ENCODE measurements around the gene RDH13.
"Not testable (repeated sequence)": the region's sequence is repeated elsewhere in the genome, so short reads cannot be mapped to it uniquely, and the experiment has no call there.

RDH13 gene

GRCh38 chr19:55062735-55063491 lies at the start of gene RDH13:
TSS of gene RDH13 (minus strand) at chr19:55063148. CDS start at chr19:55063032, 116 bp downstream.
- peak; percentile 74 to 95 for DNase-seq (ENCODE audit: low read depth in 1 of 2, low spot score in 1 of 2)
- in situ Hi-C loops (cut with HindIII; ENCODE audit: low pct_unique_long_range_greater_than_20kb, low sequenced_read_pairs): no loop called here

GRCh38 chr19:55112246-55112776 lies 49.4 kb upstream of the RDH13 start:
- DNase-seq (ENCODE audit: low read depth in 1 of 2, low spot score in 1 of 2): no peak
- in situ Hi-C loops (cut with HindIII; ENCODE audit: low pct_unique_long_range_greater_than_20kb, low sequenced_read_pairs): no loop called here
- TF ChIP-seq JUND (IDR thresholded peaks at IDR 0.05; ENCODE audit: low read depth): no peak

More at GRCh38 chr19:55062735-55063491, at the start of gene RDH13:
- no peak for TF ChIP-seq JUND (IDR thresholded peaks at IDR 0.05; ENCODE audit: low read depth)

- no peak for DNase-seq (ENCODE audit: low read depth in 1 of 2, low spot score in 1 of 2)
- in situ Hi-C loops (cut with HindIII; ENCODE audit: low pct_unique_long_range_greater_than_20kb, low sequenced_read_pairs): no loop called here
- no peak for TF ChIP-seq JUND (IDR thresholded peaks at IDR 0.05; ENCODE audit: low read depth)
These were observed 48.4 kb upstream of the RDH13 start for GRCh38 chr19:55111238-55111831.

- in situ Hi-C loops (cut with HindIII; ENCODE audit: low pct_unique_long_range_greater_than_20kb, low sequenced_read_pairs): no loop called here
- DNase-seq (ENCODE audit: low read depth in 1 of 2, low spot score in 1 of 2): no peak
- no peak for TF ChIP-seq JUND (IDR thresholded peaks at IDR 0.05; ENCODE audit: low read depth)
These were observed 46.8 kb upstream of the RDH13 start for GRCh38 chr19:55109527-55110291.

GRCh38 chr19:55107252-55107651 lies 44.3 kb upstream of the RDH13 start:
- in situ Hi-C loops (cut with HindIII; ENCODE audit: low pct_unique_long_range_greater_than_20kb, low sequenced_read_pairs); DNase-seq (ENCODE audit: low read depth in 1 of 2, low spot score in 1 of 2): not testable (repeated sequence)

GRCh38 chr19:55106591-55106990 lies 43.6 kb upstream of the RDH13 start:
- in situ Hi-C loops (cut with HindIII; ENCODE audit: low pct_unique_long_range_greater_than_20kb, low sequenced_read_pairs): no loop called here
- no peak for DNase-seq (ENCODE audit: low read depth in 1 of 2, low spot score in 1 of 2)
- no peak for TF ChIP-seq JUND (IDR thresholded peaks at IDR 0.05; ENCODE audit: low read depth)

GRCh38 chr19:55105237-55105636 lies 42.3 kb upstream of the RDH13 start:
- in situ Hi-C loops (cut with HindIII; ENCODE audit: low pct_unique_long_range_greater_than_20kb, low sequenced_read_pairs): no loop called here
- no peak for TF ChIP-seq JUND (IDR thresholded peaks at IDR 0.05; ENCODE audit: low read depth)
- DNase-seq (ENCODE audit: low read depth in 1 of 2, low spot score in 1 of 2): no peak

GRCh38 chr19:55103190-55103589 lies 40.2 kb upstream of the RDH13 start:
- in situ Hi-C loops (cut with HindIII; ENCODE audit: low pct_unique_long_range_greater_than_20kb, low sequenced_read_pairs): no loop called here
- no peak for TF ChIP-seq JUND (IDR thresholded peaks at IDR 0.05; ENCODE audit: low read depth)

GRCh38 chr19:55101261-55101660 lies 38.3 kb upstream of the RDH13 start:
- in situ Hi-C loops (cut with HindIII; ENCODE audit: low pct_unique_long_range_greater_than_20kb, low sequenced_read_pairs): no loop called here
- no peak for TF ChIP-seq JUND (IDR thresholded peaks at IDR 0.05; ENCODE audit: low read depth)
- no peak for DNase-seq (ENCODE audit: low read depth in 1 of 2, low spot score in 1 of 2)

More at GRCh38 chr19:55103190-55103589, 40.2 kb upstream of the RDH13 start:
- DNase-seq (ENCODE audit: low read depth in 1 of 2, low spot score in 1 of 2): no peak

GRCh38 chr19:55099557-55100506 lies 36.9 kb upstream of the RDH13 start:
- in situ Hi-C loops (cut with HindIII; ENCODE audit: low pct_unique_long_range_greater_than_20kb, low sequenced_read_pairs): no loop called here
- DNase-seq (ENCODE audit: low read depth in 1 of 2, low spot score in 1 of 2): no peak
- TF ChIP-seq JUND (IDR thresholded peaks at IDR 0.05; ENCODE audit: low read depth): no peak

- no peak for TF ChIP-seq JUND (IDR thresholded peaks at IDR 0.05; ENCODE audit: low read depth)
- DNase-seq (ENCODE audit: low read depth in 1 of 2, low spot score in 1 of 2): no peak
- in situ Hi-C loops (cut with HindIII; ENCODE audit: low pct_unique_long_range_greater_than_20kb, low sequenced_read_pairs): no loop called here
These were observed 36.0 kb upstream of the RDH13 start for GRCh38 chr19:55098716-55099556.

Measured in T47D (cell line).